Measurements from ENCODE around the gene KLHL40.

Gene KLHL40

DNA sequence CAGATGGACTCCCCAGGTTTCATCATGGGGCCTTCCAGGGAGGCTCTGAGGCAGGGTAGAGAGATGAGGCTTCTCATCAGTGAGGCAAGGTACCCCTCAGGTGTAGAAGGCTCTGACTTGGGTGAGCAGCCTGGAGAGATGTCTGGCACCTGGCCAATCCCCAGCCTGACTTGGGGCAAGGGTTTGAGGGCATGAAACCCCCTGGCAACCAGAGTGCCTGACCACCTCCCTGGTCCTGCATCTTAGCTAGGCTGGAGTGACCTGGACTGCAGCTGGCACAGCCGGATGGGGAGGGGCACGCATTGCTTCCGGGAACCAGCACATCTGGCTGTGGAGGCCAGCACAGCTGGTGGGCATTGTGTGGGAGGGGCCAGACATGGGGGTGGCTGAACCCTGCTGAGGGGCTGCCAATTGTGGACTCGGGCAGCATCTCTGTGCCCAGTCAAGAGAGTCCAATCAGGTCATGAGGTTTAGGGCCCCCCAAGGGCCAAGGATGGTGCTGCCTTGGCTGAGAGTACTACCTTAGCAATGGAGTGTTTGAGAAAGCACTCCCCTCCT, 29.9 kb upstream of the KLHL40 start:
- TF ChIP-seq MYC (IDR thresholded peaks at IDR 0.05; ENCODE audit: low read depth, low read length) (no peak), CTCF (IDR thresholded peaks at IDR 0.05; ENCODE audit: low read depth, low read length) (no peak)
- TF ChIP-seq, protein P1, sequence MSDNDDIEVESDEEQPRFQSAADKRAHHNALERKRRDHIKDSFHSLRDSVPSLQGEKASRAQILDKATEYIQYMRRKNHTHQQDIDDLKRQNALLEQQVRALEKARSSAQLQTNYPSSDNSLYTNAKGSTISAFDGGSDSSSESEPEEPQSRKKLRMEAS (IDR thresholded peaks at IDR 0.05; ENCODE audit: low read depth, low read length): no peak

GRCh38 chr3:42655980-42656679, 29.2 kb upstream of the KLHL40 start:
- TF ChIP-seq CTCF (IDR thresholded peaks at IDR 0.05; ENCODE audit: low read depth, low read length) (no peak), POLR2A (IDR thresholded peaks at IDR 0.05; ENCODE audit: extremely low read depth, insufficient read length) (no peak), MYC (IDR thresholded peaks at IDR 0.05; ENCODE audit: low read depth, low read length) (no peak)
- TF ChIP-seq, protein P1 (IDR thresholded peaks at IDR 0.05; ENCODE audit: low read depth, low read length): no peak
- no peak for DNase-seq (ENCODE audit: low read depth)
- H3K4me3 ChIP-seq (ENCODE audit: low read depth, low read length): no peak overlapping the region

More for the DNA sequence above, 29.9 kb upstream of the KLHL40 start:
- DNase-seq (ENCODE audit: low read depth): no peak
- no peak overlapping the region for H3K4me3 ChIP-seq (ENCODE audit: low read depth, low read length)

DNA sequence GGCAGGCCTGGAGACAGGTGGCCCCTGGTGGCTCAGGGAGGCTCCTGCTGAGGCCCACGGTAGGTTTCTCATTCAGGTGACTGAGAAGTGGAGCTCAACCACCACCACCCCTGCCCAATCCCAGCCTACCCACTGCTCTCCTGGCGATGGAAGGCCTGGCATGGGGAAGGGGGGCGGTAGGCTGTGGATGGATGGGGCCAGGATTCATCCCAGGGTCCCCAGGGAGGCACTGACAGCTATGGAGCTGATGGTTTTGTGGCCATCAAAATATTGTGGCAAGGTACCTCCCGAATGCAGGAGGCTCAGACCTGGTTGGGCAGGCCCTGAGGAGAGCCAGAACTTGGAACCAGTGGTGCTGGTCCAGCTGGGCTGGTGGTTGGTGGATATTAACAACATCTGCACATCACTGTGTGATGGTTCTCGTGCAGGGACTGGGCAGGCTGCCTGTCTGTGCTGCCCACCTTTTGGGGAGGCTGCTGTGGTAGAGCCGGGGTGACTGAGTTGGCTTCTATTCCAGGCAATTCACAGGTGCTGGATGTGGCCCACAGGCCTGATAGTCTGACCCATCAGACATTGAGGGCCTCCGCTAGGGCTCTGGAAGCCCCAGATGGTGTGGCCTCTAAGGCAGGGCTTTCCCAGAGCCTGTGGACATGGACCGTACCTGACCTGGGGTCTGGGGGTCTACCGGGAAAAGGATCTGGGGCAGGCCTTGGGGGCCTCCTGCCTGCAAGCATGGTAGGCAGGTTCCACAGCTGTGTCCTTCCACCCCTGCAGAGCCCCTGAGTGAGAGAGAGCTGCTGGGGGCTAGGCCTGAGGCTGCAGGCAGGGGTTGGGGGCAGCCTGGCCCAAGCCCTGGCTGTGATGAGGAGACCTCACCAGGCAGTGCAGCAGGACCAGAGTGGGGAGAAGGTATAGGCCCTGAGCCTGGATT, 28.4 kb upstream of the KLHL40 start:
- TF ChIP-seq, protein P1 (IDR thresholded peaks at IDR 0.05; ENCODE audit: low read depth, low read length): no peak
- no peak for DNase-seq (ENCODE audit: low read depth)
- H3K4me3 ChIP-seq (ENCODE audit: low read depth, low read length): no peak overlapping the region

DNA sequence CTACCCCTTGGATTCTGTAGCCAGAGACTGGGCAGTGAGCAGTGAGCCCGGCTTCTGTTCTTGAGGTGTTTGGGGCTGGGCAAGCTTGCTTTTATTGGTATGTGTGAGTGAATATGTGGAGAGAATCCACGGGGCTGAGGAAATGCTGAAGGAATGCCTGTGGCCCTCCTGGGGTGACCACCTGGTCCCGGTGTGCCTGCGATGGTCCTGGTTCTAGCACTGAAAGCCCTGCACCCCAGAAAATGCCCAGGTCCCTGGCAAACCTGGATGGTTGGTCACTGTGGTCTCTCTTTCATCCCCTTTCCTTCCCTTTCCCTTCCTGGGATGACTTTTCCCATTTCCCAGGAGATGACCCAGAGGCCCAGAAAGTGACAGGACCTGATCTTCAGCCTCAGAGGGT, 27.7 kb upstream of the KLHL40 start:
- TF ChIP-seq MYC (IDR thresholded peaks at IDR 0.05; ENCODE audit: low read depth, low read length) (no peak), POLR2A (IDR thresholded peaks at IDR 0.05; ENCODE audit: extremely low read depth, insufficient read length) (no peak), CTCF (IDR thresholded peaks at IDR 0.05; ENCODE audit: low read depth, low read length) (no peak)
- TF ChIP-seq, protein P1 (IDR thresholded peaks at IDR 0.05; ENCODE audit: low read depth, low read length): no peak

GRCh38 chr3:42658091-42658770, 27.1 kb upstream of the KLHL40 start:
- DNase-seq (ENCODE audit: low read depth): no peak
- TF ChIP-seq, protein P1 (IDR thresholded peaks at IDR 0.05; ENCODE audit: low read depth, low read length): no peak
- TF ChIP-seq CTCF (IDR thresholded peaks at IDR 0.05; ENCODE audit: low read depth, low read length) (no peak), MYC (IDR thresholded peaks at IDR 0.05; ENCODE audit: low read depth, low read length) (no peak), POLR2A (IDR thresholded peaks at IDR 0.05; ENCODE audit: extremely low read depth, insufficient read length) (no peak)

More for the DNA sequence above, 27.7 kb upstream of the KLHL40 start:
- DNase-seq (ENCODE audit: low read depth): no peak
- no peak overlapping the region for H3K4me3 ChIP-seq (ENCODE audit: low read depth, low read length)

More at GRCh38 chr3:42658091-42658770, 27.1 kb upstream of the KLHL40 start:
- no peak overlapping the region for H3K4me3 ChIP-seq (ENCODE audit: low read depth, low read length)

All from NB4 (cell line).